HepG2 (cell line): ENCODE measurements around the gene PNKD. TPM values are rescaled to one million over a fixed set of nuclear protein-coding genes. Genes with fewer than 3 reads are reported as not detected.

Source experiments
- ATAC-seq: fragments of 200-7000 bp; cut with Tn5 transposase; 3 replicates; pipeline ENCODE4 v1.9.1; 2020; ENCODE audit warnings: mild to moderate bottlenecking, moderate library complexity
- BruUV-seq: library from RNA; stranded (reverse); fragments of 400-500 nt; replicated peaks from 2 replicates; lab custom pipeline; 2021; lab: Mats Ljungman, UMichigan
- CTCF ChIA-PET: fragments of 300-600 bp; formaldehyde crosslinking; extraction: SDS; loops from one replicate; lab custom pipeline; 2021; ENCODE audit warnings: low total read pairs, inconsistent platforms, low intra/inter-chr PET ratio; lab: Yijun Ruan, JAX
- POLR2A ChIA-PET: fragments of 350-600 bp; sonication (Branson Sonifier 250); formaldehyde crosslinking; loops from one replicate; lab custom pipeline; 2020; ENCODE audit warnings: antibody characterized with exemption, inconsistent platforms; lab: Yijun Ruan, JAX
- DNase-seq: peaks from one replicate; pipeline ENCODE4 v3.0.0-alpha.2; 2015; ENCODE audit warnings: low spot score
- FAIRE-seq: peaks from 3 replicates; lab custom pipeline; 2011; peaks lifted over from hg19 to GRCh38; lab: Jason Lieb, UNC
- H2AFZ ChIP-seq: one replicate; pipeline ENCODE4 v1.6.1; 2011; ENCODE audit warnings: low read length, inconsistent platforms
- H3K27ac ChIP-seq: fragments of 300-600 bp; 3 replicates; pipeline ENCODE4 v1.8.0; 2011; ENCODE audit warnings: mixed run types, mild to moderate bottlenecking, mixed read lengths, low read length, inconsistent platforms; ENCODE audit not compliant: insufficient read depth; ENCODE audit errors: extremely low read length
- H3K27me3 ChIP-seq, 2 experiments: fragments of 200-600 bp in 1 of 2; 2 replicates in 1 of 2; 3 replicates in 1 of 2; pipeline versions ENCODE4 v1.6.0 to v1.8.0; 2011; ENCODE audit warnings: low read length in 2 of 2, mild to moderate bottlenecking in 2 of 2, moderate library complexity in 2 of 2, inconsistent platforms in 1 of 2; ENCODE audit not compliant: insufficient read depth in 2 of 2, control insufficient read depth in 1 of 2
- H3K36me3 ChIP-seq, 2 experiments: fragments of 200-600 bp in 1 of 2; replicated peaks in 1 of 2; 2 replicates in 1 of 2; 3 replicates in 1 of 2; pipeline versions ENCODE4 v1.5.1 to v1.8.0; 2011; ENCODE audit warnings: low read length in 2 of 2, inconsistent platforms in 1 of 2; ENCODE audit not compliant: insufficient read depth in 2 of 2, control insufficient read depth in 1 of 2
- H3K4me1 ChIP-seq: 2 replicates; pipeline ENCODE4 v1.5.1; 2012; ENCODE audit warnings: low read length, inconsistent platforms; ENCODE audit not compliant: insufficient read depth
- H3K4me2 ChIP-seq: 2 replicates; pipeline ENCODE4 v1.6.0; 2011; ENCODE audit warnings: low read depth, low read length, inconsistent platforms
- H3K4me3 ChIP-seq, 3 experiments: fragments of 200-600 bp in 1 of 3; sonication (generic), shearing (Covaris generic) in 1 of 3; replicated peaks in 1 of 3; 2 replicates each; pipeline ENCODE4 v1.5.1; 2011 to 2016; ENCODE audit warnings: low read length in 3 of 3, inconsistent platforms in 2 of 3, low read depth in 2 of 3, mild to moderate bottlenecking in 2 of 3, control low read depth in 1 of 3, mixed read lengths in 1 of 3; ENCODE audit not compliant: insufficient read depth in 1 of 3
- H3K79me2 ChIP-seq: one replicate; pipeline ENCODE4 v1.6.1; 2011; ENCODE audit warnings: low read length, inconsistent platforms; ENCODE audit not compliant: insufficient read depth
- H3K9ac ChIP-seq: 2 replicates; pipeline ENCODE4 v1.6.0; 2011; ENCODE audit warnings: mild to moderate bottlenecking, low read depth, low read length, inconsistent platforms; ENCODE audit not compliant: insufficient read depth
- H3K9me3 ChIP-seq: 2 replicates; pipeline ENCODE4 v1.5.1; 2012; ENCODE audit warnings: mild to moderate bottlenecking, low read length
- H4K20me1 ChIP-seq: 2 replicates; pipeline ENCODE4 v1.6.0; 2011; ENCODE audit warnings: inconsistent platforms, mild to moderate bottlenecking, low read length, moderate library complexity; ENCODE audit not compliant: insufficient read depth
- EEA1 ChIP-seq: sonication (generic); formaldehyde crosslinking; IDR thresholded peaks from 2 replicates; pipeline ENCODE4 v1.5.1; 2020; ENCODE audit warnings: mild to moderate bottlenecking, missing genetic modification reagents, borderline replicate concordance
- ETV5 ChIP-seq: IDR thresholded peaks from 2 replicates; pipeline ENCODE4 v1.6.1; 2018; ENCODE audit warnings: missing biosample characterization, missing genetic modification reagents, inconsistent platforms, borderline replicate concordance
- GATAD2A ChIP-seq: IDR thresholded peaks from 2 replicates; pipeline ENCODE4 v1.6.1; 2016
- HINFP ChIP-seq: sonication (generic); formaldehyde crosslinking; IDR thresholded peaks from 2 replicates; pipeline ENCODE4 v1.4.0; 2020; ENCODE audit warnings: low read depth, mild to moderate bottlenecking, missing genetic modification reagents
- JARID2 ChIP-seq: sonication (generic); formaldehyde crosslinking; IDR thresholded peaks from 2 replicates; pipeline ENCODE4 v1.8.1; 2023; ENCODE audit warnings: missing genetic modification reagents, inconsistent platforms; ENCODE audit not compliant: insufficient replicate concordance
- NCOA1 ChIP-seq: sonication (generic); formaldehyde crosslinking; IDR thresholded peaks from 2 replicates; pipeline ENCODE4 v1.9.0; 2021; ENCODE audit warnings: missing genetic modification reagents
- SPEN ChIP-seq: sonication (generic); formaldehyde crosslinking; IDR thresholded peaks from 2 replicates; pipeline ENCODE4 v1.5.1; 2020; ENCODE audit warnings: low read depth, mild to moderate bottlenecking, missing genetic modification reagents
- XBP1 ChIP-seq: sonication (generic); formaldehyde crosslinking; IDR thresholded peaks from 2 replicates; pipeline ENCODE4 v1.5.0; 2020; ENCODE audit warnings: missing genetic modification reagents
- YEATS4 ChIP-seq: sonication (generic); formaldehyde crosslinking; IDR thresholded peaks from 2 replicates; pipeline ENCODE4 v1.4.0; 2020; ENCODE audit warnings: missing genetic modification reagents, borderline replicate concordance
- ZBED4 ChIP-seq: sonication (generic); formaldehyde crosslinking; IDR thresholded peaks from 2 replicates; pipeline ENCODE4 v1.4.0; 2020; ENCODE audit warnings: missing genetic modification reagents, borderline replicate concordance
- ZEB1 ChIP-seq: IDR thresholded peaks from 2 replicates; pipeline ENCODE4 v1.6.1; 2012; ENCODE audit warnings: mild to moderate bottlenecking, low read depth, inconsistent platforms; ENCODE audit not compliant: insufficient replicate concordance
- ZMAT3 ChIP-seq: sonication (generic); formaldehyde crosslinking; conservative IDR thresholded peaks from 2 replicates; pipeline ENCODE4 v1.7.0; 2021; ENCODE audit warnings: missing genetic modification reagents
- ZNF326 ChIP-seq: sonication (generic); formaldehyde crosslinking; IDR thresholded peaks from 2 replicates; pipeline ENCODE4 v1.4.0; 2020; ENCODE audit warnings: missing genetic modification reagents, borderline replicate concordance
- WGBS: methylation state at CpG from one replicate; pipeline ENCODE4 v1.1.6; 2017; ENCODE audit warnings: low lambda C conversion rate; 5-methylcytosine and 5-hydroxymethylcytosine counted together
- in situ Hi-C: cut with HindIII; loops from 2 replicates; pipeline ENCODE4 v1.10.0; 2017; ENCODE audit warnings: low pct_unique_long_range_greater_than_20kb; ENCODE audit not compliant: extremely low pct_ligation_motif_present
- intact Hi-C: fragments of 100-400 bp; cut with micrococcal nuclease; formaldehyde crosslinking; loops from one replicate; pipeline ENCODE4 v1.10.0; 2022; ENCODE audit not compliant: unreplicated experiment
- polyA plus RNA-seq, 8 experiments: library from polyadenylated mRNA; depleted of rRNA in 3 of 8; stranded (reverse) in 7 of 8; unstranded in 1 of 8; fragments of >200 nt; fragmentation: Illumina TruSeq in 4 of 8; extraction: Trizol in 4 of 8; gene quantifications; 2 replicates each; pipeline versions ENCODE4 v1.2.1 to v1.2.3, GENCODE V29; 2011 to 2016; ENCODE audit warnings: low read depth in 4 of 8, missing spikeins in 1 of 8, mixed read lengths in 1 of 8; ENCODE audit not compliant: insufficient read depth in 1 of 8
- total RNA-seq, 5 experiments: library from RNA; depleted of rRNA; stranded (reverse); fragments of >200 nt; fragmentation: Illumina TruSeq; extraction: Trizol; gene quantifications; 2 replicates each; pipeline ENCODE4 v1.2.3, GENCODE V29; 2016; ENCODE audit warnings: low read depth in 1 of 5
- TF ChIP-seq, protein P1 (sequence below): sonication (generic); formaldehyde crosslinking; IDR thresholded peaks from 2 replicates; pipeline ENCODE4 v1.8.0; 2022; ENCODE audit warnings: mild to moderate bottlenecking, missing genetic modification reagents; ENCODE audit not compliant: insufficient replicate concordance

The PNKD gene
- total and polyA plus RNA-seq, 2 of the 13 experiments (the other 11 are each of a cell fraction or from before 2014, with no cell fraction given), result 55.9 to 80.4 TPM

- in situ Hi-C loops, result loop anchor here (5.0 to 10.0 kb wide), 2 partner anchors 193 to 375 kb away; no protein-coding TSS in a partner anchor
- FAIRE-seq (no peak), ATAC-seq (no peak), DNase-seq (no peak)
- Histone ChIP-seq H3K9ac (peak overlapping the region; percentile 84; the same call in 1 of the 2 replicates), H4K20me1 (no peaks in the 10 kb centered on the region; the same call in 1 of the 2 replicates), H3K9me3 (no peaks in the 10 kb centered on the region), H3K4me1 (peaks cover 40% of the 10 kb centered on the region), H3K27me3 (no peaks in the 10 kb centered on the region; a peak in 1 of 5 replicates), H3K36me3 (peaks cover 27 to 43% of the 10 kb centered on the region in 2 experiments), H3K27ac (peak overlapping the region; percentile 5), H3K4me2 (peak overlapping the region; percentile 99), H3K79me2 (peaks cover 21% of the 10 kb centered on the region), H2AFZ (no peak overlapping the region), H3K4me3 (peak overlapping the region in 2 of 3 experiments; percentile 91 to 96; a peak in 2 of 6 replicates)
- CTCF ChIA-PET, result interaction anchor here (0.8 to 2.0 kb wide), 9 partner anchors 15 to 194 kb away, joined by 3 to 13 read pairs (median 7); partner anchors contain the start of genes CATIP and TMBIM1
- POLR2A ChIA-PET, result interaction anchor here (0.5 to 7.5 kb wide), 5 partner anchors 13 to 175 kb away, joined by 3 to 121 read pairs (median 10); partner anchors contain the start of genes CATIP and TMBIM1
- WGBS, result 88% methylated on average over 5 of the region's 5 CpGs
- intact Hi-C loops, result loop anchor here (1.0 to 5.0 kb wide), 7 partner anchors 12 to 244 kb away; partner anchors contain the start of genes ARPC2 and CATIP
- BruUV-seq, result no TSS peak
- TF ChIP-seq GATAD2A (CRISPR knock-in tag) (no peak), XBP1 (CRISPR knock-in tag) (no peak), ZEB1 (no peak), ZMAT3 (no peak), ETV5 (CRISPR knock-in tag) (no peak), EEA1 (CRISPR knock-in tag) (no peak), ZNF326 (CRISPR knock-in tag) (no peak), ZBED4 (CRISPR knock-in tag) (0 out of 2 replicates have a peak, but pooled peaks have one; percentile 13), NCOA1 (CRISPR knock-in tag) (no peak), HINFP (CRISPR knock-in tag) (0 out of 2 replicates have a peak, but pooled peaks have one; percentile 42), YEATS4 (no peak), SPEN (CRISPR knock-in tag) (no peak), JARID2 (peak; percentile 19)
- TF ChIP-seq, protein P1, sequence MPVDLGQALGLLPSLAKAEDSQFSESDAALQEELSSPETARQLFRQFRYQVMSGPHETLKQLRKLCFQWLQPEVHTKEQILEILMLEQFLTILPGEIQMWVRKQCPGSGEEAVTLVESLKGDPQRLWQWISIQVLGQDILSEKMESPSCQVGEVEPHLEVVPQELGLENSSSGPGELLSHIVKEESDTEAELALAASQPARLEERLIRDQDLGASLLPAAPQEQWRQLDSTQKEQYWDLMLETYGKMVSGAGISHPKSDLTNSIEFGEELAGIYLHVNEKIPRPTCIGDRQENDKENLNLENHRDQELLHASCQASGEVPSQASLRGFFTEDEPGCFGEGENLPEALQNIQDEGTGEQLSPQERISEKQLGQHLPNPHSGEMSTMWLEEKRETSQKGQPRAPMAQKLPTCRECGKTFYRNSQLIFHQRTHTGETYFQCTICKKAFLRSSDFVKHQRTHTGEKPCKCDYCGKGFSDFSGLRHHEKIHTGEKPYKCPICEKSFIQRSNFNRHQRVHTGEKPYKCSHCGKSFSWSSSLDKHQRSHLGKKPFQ, result peak; percentile 48
These were observed 1.7 kb downstream of the PNKD start for GRCh38 chr2:218271865-218272530.
